Calu3 (cell line): ENCODE measurements around the gene GRHL1. TPM values are rescaled to one million over a fixed set of nuclear protein-coding genes. Genes with fewer than 3 reads are reported as not detected.
"Not testable (repeated sequence)": the region's sequence is repeated elsewhere in the genome, so short reads cannot be mapped to it uniquely, and the experiment has no call there.

Experiments used
- BruUV-seq: library from RNA; stranded (reverse); fragments of 400-500 nt; replicated peaks from 2 replicates; lab custom pipeline; 2021; lab: Mats Ljungman, UMichigan
- CTCF ChIA-PET: fragments of 300-600 bp; sonication (Branson Sonifier 250); formaldehyde crosslinking; loops from one replicate; lab custom pipeline; 2022; ENCODE audit warnings: antibody characterized with exemption; lab: Charles Lee
- DNase-seq: peaks from one replicate; pipeline ENCODE4 v3.0.0; 2022
- H3K27ac Mint-ChIP-seq: one replicate; pipeline ENCODE4 v1.8.0; 2022; ENCODE audit warnings: mixed read lengths; ENCODE audit not compliant: unreplicated experiment
- H3K27me3 Mint-ChIP-seq: one replicate; pipeline ENCODE4 v1.8.0; 2022; ENCODE audit warnings: mixed read lengths; ENCODE audit not compliant: unreplicated experiment
- H3K36me3 Mint-ChIP-seq: one replicate; pipeline ENCODE4 v1.8.0; 2022; ENCODE audit warnings: mild to moderate bottlenecking, moderate library complexity, mixed read lengths; ENCODE audit not compliant: insufficient read depth, unreplicated experiment
- H3K4me1 Mint-ChIP-seq: one replicate; pipeline ENCODE4 v1.8.0; 2022; ENCODE audit warnings: mild to moderate bottlenecking, low read depth, mixed read lengths; ENCODE audit not compliant: unreplicated experiment
- H3K4me3 Mint-ChIP-seq: one replicate; pipeline ENCODE4 v1.8.0; 2022; ENCODE audit warnings: mild to moderate bottlenecking, low read depth, moderate library complexity, mixed read lengths; ENCODE audit not compliant: unreplicated experiment
- H3K9me3 Mint-ChIP-seq: one replicate; pipeline ENCODE4 v1.8.0; 2022; ENCODE audit warnings: low read depth, mixed read lengths; ENCODE audit not compliant: unreplicated experiment
- intact Hi-C: fragments of 100-400 bp; cut with micrococcal nuclease; formaldehyde crosslinking; loops from one replicate; pipeline ENCODE4 v1.10.0; 2022; ENCODE audit not compliant: unreplicated experiment
- total RNA-seq: library from RNA; stranded (reverse); gene quantifications from 2 replicates; pipeline ENCODE4 v1.2.3, GENCODE V29; 2022
- TF ChIP-seq, protein P1 (sequence below): fragments of 200-600 bp; IDR thresholded peaks from one replicate; pipeline ENCODE4 v1.8.0; 2022; ENCODE audit warnings: antibody characterized with exemption; ENCODE audit not compliant: unreplicated experiment

GRHL1 gene
- total RNA-seq, 1 experiment from 2014 or later, result 11.7 TPM

DNA sequence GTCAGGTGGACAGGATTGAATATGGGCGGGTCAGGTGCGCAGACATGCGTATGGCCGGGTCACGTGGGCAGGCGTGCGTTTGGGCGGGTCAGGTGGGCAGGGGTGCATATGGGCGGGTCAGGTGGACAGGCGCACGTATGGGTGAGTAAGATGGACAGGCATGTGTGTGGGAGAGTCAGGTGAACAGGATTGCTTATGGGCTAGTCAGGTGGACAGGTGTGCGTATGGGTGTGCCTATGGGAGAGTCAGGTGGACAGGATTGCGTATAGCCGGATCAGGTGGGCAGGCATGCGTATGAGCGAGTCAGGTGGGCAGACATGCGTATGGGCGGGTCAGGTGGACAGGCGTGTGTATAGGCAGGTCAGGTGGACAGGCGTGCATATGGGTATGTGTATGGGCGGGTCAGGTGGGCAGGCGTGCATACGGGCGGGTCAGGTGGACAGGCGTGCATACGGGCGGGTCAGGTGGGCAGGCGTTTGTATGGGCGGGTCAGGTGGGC lies 61.5 kb downstream of the GRHL1 start:
- CTCF ChIA-PET, result no interaction called here
- intact Hi-C loops, result no loop called here
- no peak overlapping the region for H3K4me3 Mint-ChIP-seq
- no TSS peak for BruUV-seq
- no peaks in the 10 kb centered on the region for H3K9me3 Mint-ChIP-seq
- H3K4me1 Mint-ChIP-seq, result no peaks in the 10 kb centered on the region
- no peaks in the 10 kb centered on the region for H3K27me3 Mint-ChIP-seq
- TF ChIP-seq, protein P1, sequence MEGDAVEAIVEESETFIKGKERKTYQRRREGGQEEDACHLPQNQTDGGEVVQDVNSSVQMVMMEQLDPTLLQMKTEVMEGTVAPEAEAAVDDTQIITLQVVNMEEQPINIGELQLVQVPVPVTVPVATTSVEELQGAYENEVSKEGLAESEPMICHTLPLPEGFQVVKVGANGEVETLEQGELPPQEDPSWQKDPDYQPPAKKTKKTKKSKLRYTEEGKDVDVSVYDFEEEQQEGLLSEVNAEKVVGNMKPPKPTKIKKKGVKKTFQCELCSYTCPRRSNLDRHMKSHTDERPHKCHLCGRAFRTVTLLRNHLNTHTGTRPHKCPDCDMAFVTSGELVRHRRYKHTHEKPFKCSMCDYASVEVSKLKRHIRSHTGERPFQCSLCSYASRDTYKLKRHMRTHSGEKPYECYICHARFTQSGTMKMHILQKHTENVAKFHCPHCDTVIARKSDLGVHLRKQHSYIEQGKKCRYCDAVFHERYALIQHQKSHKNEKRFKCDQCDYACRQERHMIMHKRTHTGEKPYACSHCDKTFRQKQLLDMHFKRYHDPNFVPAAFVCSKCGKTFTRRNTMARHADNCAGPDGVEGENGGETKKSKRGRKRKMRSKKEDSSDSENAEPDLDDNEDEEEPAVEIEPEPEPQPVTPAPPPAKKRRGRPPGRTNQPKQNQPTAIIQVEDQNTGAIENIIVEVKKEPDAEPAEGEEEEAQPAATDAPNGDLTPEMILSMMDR, result no peak
- no peaks in the 10 kb centered on the region for H3K36me3 Mint-ChIP-seq
- DNase-seq, result no peak
- H3K27ac Mint-ChIP-seq, result no peak overlapping the region

DNA sequence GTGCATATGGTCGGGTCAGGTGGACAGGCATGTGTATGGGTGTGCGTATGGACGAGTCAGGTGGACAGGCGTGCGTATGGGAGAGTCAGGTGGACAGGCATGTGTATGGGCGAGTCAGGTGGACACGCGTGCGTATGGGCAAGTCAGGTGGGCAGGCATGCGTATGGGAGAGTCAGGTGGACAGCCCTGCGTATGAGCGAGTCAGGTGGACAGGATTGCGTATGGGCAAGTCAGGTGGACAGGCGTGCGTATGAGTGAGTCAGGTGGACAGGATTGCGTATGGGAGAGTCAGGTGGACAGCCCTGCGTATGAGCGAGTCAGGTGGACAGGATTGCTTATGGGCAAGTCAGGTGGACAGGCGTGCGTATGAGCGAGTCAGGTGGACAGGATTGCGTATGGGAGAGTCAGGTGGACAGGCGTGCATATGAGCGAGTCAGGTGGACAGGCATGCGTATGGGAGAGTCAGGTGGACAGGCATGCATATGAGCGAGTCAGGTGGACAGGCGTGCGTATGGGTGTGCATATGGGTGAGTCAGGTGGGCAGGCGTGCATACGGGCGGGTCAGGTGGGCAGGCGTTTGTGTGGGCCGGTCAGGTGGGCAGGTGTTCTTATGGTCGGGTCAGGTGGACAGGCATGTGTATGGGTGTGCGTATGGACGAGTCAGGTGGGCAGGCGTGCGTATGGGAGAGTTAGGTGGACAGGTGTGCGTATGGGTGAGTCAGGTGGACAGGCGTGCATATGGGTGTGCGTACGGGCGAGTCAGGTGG lies 62.3 kb downstream of the GRHL1 start:
- H3K9me3 Mint-ChIP-seq, CTCF ChIA-PET, intact Hi-C loops, H3K36me3 Mint-ChIP-seq, H3K4me1 Mint-ChIP-seq, H3K4me3 Mint-ChIP-seq, DNase-seq, H3K27ac Mint-ChIP-seq, H3K27me3 Mint-ChIP-seq, BruUV-seq: not testable (repeated sequence)

DNA sequence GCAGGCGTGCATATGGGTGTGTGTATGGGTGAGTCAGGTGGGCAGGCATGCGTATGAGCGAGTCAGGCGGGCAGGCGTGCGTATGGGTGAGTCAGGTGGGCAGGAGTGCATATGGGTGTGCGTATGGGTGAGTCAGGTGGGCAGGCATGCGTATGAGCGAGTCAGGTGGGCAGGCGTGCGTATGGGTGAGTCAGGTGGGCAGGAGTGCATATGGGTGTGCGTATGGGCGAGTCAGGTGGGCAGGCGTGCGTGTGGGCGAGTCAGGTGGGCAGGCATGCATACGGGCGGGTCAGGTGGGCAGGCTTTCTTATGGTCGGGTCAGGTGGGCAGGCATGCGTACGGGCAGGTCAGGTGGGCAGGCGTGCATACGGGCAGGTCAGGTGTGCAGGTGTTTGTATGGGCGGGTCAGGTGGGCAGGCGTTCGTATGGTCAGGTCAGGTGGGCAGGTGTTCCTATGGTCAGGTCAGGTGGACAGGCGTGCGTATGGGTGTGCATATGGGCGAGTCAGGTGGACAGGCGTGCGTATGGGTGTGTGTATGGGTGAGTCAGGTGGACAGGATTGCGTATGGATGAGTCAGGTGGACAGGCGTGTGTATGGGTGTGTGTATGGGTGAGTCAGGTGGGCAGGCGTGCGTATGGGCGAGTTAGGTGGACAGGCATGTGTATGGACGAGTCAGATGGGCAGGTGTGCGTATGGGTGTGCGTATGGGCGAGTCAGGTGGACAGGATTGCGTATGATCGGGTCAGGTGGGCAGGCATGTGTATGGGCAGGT lies 63.1 kb downstream of the GRHL1 start:
- no TSS peak for BruUV-seq
- Mint-ChIP-seq H3K27ac (no peak overlapping the region), H3K4me1 (no peaks in the 10 kb centered on the region), H3K36me3 (no peaks in the 10 kb centered on the region), H3K27me3 (no peaks in the 10 kb centered on the region), H3K4me3 (no peak overlapping the region), H3K9me3 (no peaks in the 10 kb centered on the region)
- no peak for DNase-seq
- intact Hi-C loops, result no loop called here
- TF ChIP-seq, protein P1, result no peak
- CTCF ChIA-PET, result no interaction called here

DNA sequence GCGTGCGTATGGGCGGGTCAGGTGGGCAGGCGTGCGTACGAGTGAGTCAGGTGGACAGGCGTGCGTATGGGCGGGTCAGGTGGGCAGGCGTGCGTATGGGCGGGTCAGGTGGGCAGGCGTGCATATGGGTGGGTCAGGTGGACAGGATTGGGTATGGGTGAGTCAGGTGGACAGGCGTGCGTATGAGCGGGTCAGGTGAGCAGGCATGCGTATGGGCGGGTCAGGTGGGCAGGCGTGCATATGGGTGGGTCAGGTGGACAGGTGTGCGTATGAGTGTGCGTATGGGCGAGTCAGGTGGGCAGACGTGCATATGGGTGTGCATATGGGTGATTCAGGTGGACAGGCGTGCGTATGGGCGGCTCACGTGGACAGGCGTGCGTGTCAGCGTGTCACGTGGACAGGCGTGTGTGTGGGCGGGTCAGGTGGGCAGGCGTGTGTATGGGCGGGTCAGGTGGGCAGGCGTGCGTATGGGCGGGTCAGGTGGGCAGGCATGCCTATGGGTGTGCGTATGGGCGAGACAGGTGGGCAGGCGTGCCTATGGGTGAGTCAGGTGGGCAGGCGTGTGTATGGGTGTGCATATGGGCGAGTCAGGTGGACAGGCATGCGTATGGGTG lies 64.0 kb downstream of the GRHL1 start:
- H3K4me3 Mint-ChIP-seq, H3K9me3 Mint-ChIP-seq, H3K27me3 Mint-ChIP-seq, intact Hi-C loops, H3K27ac Mint-ChIP-seq, H3K4me1 Mint-ChIP-seq, BruUV-seq, DNase-seq, H3K36me3 Mint-ChIP-seq, CTCF ChIA-PET: not testable (repeated sequence)

DNA sequence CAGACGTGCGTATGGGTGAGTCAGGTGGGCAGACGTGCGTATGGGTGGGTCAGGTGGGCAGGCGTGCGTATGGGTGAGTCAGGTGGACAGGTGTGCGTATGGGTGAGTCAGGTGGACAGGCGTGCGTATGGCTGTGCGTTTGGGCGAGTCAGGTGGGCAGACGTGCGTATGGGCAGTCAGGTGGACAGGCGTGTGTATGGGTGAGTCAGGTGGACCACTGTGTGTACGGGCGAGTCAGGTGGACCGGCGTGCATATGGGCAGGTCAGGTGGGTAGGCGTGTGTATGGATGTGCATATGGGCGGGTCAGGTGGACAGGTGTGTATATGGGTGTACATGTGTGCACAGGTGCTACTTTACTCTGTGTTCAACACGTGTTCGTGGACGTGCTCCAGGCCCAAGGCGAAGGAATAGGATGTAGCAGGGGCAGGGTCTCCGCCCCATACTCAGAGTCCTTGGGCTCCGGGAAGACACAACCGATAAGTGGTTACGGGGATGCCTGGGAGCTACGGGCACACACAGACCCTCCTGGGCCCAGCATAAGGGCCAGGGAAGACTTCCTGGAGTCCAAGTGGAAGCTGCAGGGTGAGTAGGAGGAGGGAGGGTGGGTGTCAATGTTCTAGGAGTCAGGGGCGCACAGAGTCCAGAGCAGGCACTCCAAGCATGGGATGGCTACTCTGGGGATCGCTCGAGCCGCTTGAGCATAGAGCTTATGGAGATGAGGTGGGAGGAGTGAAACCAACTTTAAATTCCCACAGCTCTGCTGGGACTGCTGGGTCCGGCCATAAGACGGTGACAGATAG lies 64.7 kb downstream of the GRHL1 start:
- intact Hi-C loops, result no loop called here
- no peak overlapping the region for H3K4me3 Mint-ChIP-seq
- no TSS peak for BruUV-seq
- no peaks in the 10 kb centered on the region for H3K36me3 Mint-ChIP-seq
- no peaks in the 10 kb centered on the region for H3K4me1 Mint-ChIP-seq
- TF ChIP-seq, protein P1, result no peak
- CTCF ChIA-PET, result interaction anchor here (0.6 kb wide), 1 partner anchor 721 kb away, joined by 3 read pairs; no protein-coding TSS in a partner anchor
- no peak for DNase-seq
- no peaks in the 10 kb centered on the region for H3K27me3 Mint-ChIP-seq
- H3K27ac Mint-ChIP-seq, result no peak overlapping the region
- H3K9me3 Mint-ChIP-seq, result no peaks in the 10 kb centered on the region
